ES-I3 (cell line): Measurements from ENCODE around the gene CIB1.
"Not testable (repeated sequence)": the region's sequence is repeated elsewhere in the genome, so short reads cannot be mapped to it uniquely, and the experiment has no call there.

Experiments
- H3K36me3 ChIP-seq: 2 replicates; pipeline ENCODE4 v1.6.1; 2013; ENCODE audit warnings: mild to moderate bottlenecking, low read length, control low read depth, moderate library complexity; ENCODE audit not compliant: insufficient read depth
- H3K4me1 ChIP-seq: 2 replicates; pipeline ENCODE4 v1.6.1; 2013; ENCODE audit warnings: mild to moderate bottlenecking, control low read depth, low read length; ENCODE audit not compliant: insufficient read depth
- H3K9ac ChIP-seq: 2 replicates; pipeline ENCODE4 v1.6.1; 2013; ENCODE audit warnings: low read depth, mild to moderate bottlenecking, low read length, moderate library complexity
- H3K9me3 ChIP-seq: 2 replicates; pipeline ENCODE4 v1.6.1; 2013; ENCODE audit warnings: mild to moderate bottlenecking, low read length, moderate library complexity; ENCODE audit not compliant: control insufficient read depth, insufficient read depth

Gene CIB1

GRCh38 chr15:90233387-90234095, at the start of gene CIB1:
Gene CIB1, minus strand, starts transcription at chr15:90233941. Its CDS starts 56 bp downstream, at chr15:90233885.
- Histone ChIP-seq H3K4me1 (0 out of 2 replicates have a peak, but pooled peaks cover 3% of the 10 kb centered on the region), H3K9ac (peak within 1 kb of the TSS; percentile 71), H3K36me3 (no peaks in the 10 kb centered on the region), H3K9me3 (no peaks in the 10 kb centered on the region)

GRCh38 chr15:90281637-90282036, 47.9 kb upstream of the CIB1 start:
- not testable (repeated sequence) for H3K9me3 ChIP-seq, H3K36me3 ChIP-seq, H3K9ac ChIP-seq, H3K4me1 ChIP-seq

GRCh38 chr15:90280743-90281142, 47.0 kb upstream of the CIB1 start:
- not testable (repeated sequence) for H3K9ac ChIP-seq, H3K36me3 ChIP-seq, H3K4me1 ChIP-seq, H3K9me3 ChIP-seq

- H3K9me3 ChIP-seq, H3K36me3 ChIP-seq, H3K9ac ChIP-seq, H3K4me1 ChIP-seq: not testable (repeated sequence)
Measured at GRCh38 chr15:90278467-90278866, 44.7 kb upstream of the CIB1 start.

- peaks cover 15% of the 10 kb centered on the region; the same call in 1 of the 2 replicates for H3K36me3 ChIP-seq
- no peak overlapping the region for H3K9ac ChIP-seq
Measured at GRCh38 chr15:90271459-90272166, 37.9 kb upstream of the CIB1 start.

GRCh38 chr15:90270502-90271150, 36.9 kb upstream of the CIB1 start:
- Histone ChIP-seq H3K36me3 (peaks cover 15% of the 10 kb centered on the region; the same call in 1 of the 2 replicates), H3K4me1 (peaks cover 5% of the 10 kb centered on the region), H3K9me3 (no peaks in the 10 kb centered on the region), H3K9ac (no peak overlapping the region)

More at GRCh38 chr15:90271459-90272166, 37.9 kb upstream of the CIB1 start:
- peaks cover 5% of the 10 kb centered on the region for H3K4me1 ChIP-seq
- H3K9me3 ChIP-seq, result no peaks in the 10 kb centered on the region

- no peaks in the 10 kb centered on the region for H3K9me3 ChIP-seq
- peaks cover 15% of the 10 kb centered on the region; the same call in 1 of the 2 replicates for H3K36me3 ChIP-seq
- H3K4me1 ChIP-seq, result peaks cover 5% of the 10 kb centered on the region
- H3K9ac ChIP-seq, result no peak overlapping the region
Measured at GRCh38 chr15:90268415-90268814, 34.7 kb upstream of the CIB1 start.

- H3K36me3 ChIP-seq, result peaks cover 15% of the 10 kb centered on the region; the same call in 1 of the 2 replicates
- no peaks in the 10 kb centered on the region for H3K9me3 ChIP-seq
- H3K9ac ChIP-seq, result peak overlapping the region; percentile 91
- peaks cover 5% of the 10 kb centered on the region for H3K4me1 ChIP-seq
Measured at GRCh38 chr15:90266485-90266884, 32.7 kb upstream of the CIB1 start.

GRCh38 chr15:90266061-90266431, 32.3 kb upstream of the CIB1 start:
- Histone ChIP-seq H3K9ac (peak overlapping the region; percentile 91), H3K36me3 (peaks cover 15% of the 10 kb centered on the region; the same call in 1 of the 2 replicates), H3K9me3 (no peaks in the 10 kb centered on the region), H3K4me1 (peaks cover 5% of the 10 kb centered on the region)

- no peaks in the 10 kb centered on the region for H3K9me3 ChIP-seq
- H3K4me1 ChIP-seq, result peaks cover 5% of the 10 kb centered on the region
- peaks cover 10% of the 10 kb centered on the region; the same call in 1 of the 2 replicates for H3K36me3 ChIP-seq
- peak within 1 kb of the TSS; percentile 91 for H3K9ac ChIP-seq
Measured at GRCh38 chr15:90265271-90266060, 31.7 kb upstream of the CIB1 start, which contains the start of gene NGRN. Gene NGRN, plus strand, starts transcription at chr15:90265672. Its CDS starts 41 bp downstream, at chr15:90265713.

- Histone ChIP-seq H3K4me1 (peaks cover 5% of the 10 kb centered on the region), H3K36me3 (peaks cover 8% of the 10 kb centered on the region; the same call in 1 of the 2 replicates), H3K9ac (peak overlapping the region; percentile 91), H3K9me3 (no peaks in the 10 kb centered on the region)
Measured at GRCh38 chr15:90264671-90265070, 30.9 kb upstream of the CIB1 start.

GRCh38 chr15:90262426-90262825, 28.7 kb upstream of the CIB1 start:
- Histone ChIP-seq H3K9ac (no peak overlapping the region), H3K9me3 (no peaks in the 10 kb centered on the region), H3K4me1 (peaks cover 5% of the 10 kb centered on the region), H3K36me3 (peaks cover 3% of the 10 kb centered on the region; the same call in 1 of the 2 replicates)

- no peaks in the 10 kb centered on the region for H3K9me3 ChIP-seq
- H3K4me1 ChIP-seq, result peaks cover 2% of the 10 kb centered on the region; the same call in 1 of the 2 replicates
- H3K9ac ChIP-seq, result no peak overlapping the region
- no peaks in the 10 kb centered on the region for H3K36me3 ChIP-seq
Measured at GRCh38 chr15:90261811-90262210, 28.1 kb upstream of the CIB1 start.

- H3K4me1 ChIP-seq, H3K9me3 ChIP-seq, H3K36me3 ChIP-seq, H3K9ac ChIP-seq: not testable (repeated sequence)
Measured at GRCh38 chr15:90260731-90261130, 27.0 kb upstream of the CIB1 start.
